NCI-H2107 (cell line): ENCODE results near the gene VCAN.

Experiments used
- DNase-seq: peaks from one replicate; lab custom pipeline; 2025; lab: John Stamatoyannopoulos, UW

The VCAN gene

GRCh38 chr5:83467371-83468035 is 4.0 kb upstream of the VCAN start:
- no peak for DNase-seq

DNA sequence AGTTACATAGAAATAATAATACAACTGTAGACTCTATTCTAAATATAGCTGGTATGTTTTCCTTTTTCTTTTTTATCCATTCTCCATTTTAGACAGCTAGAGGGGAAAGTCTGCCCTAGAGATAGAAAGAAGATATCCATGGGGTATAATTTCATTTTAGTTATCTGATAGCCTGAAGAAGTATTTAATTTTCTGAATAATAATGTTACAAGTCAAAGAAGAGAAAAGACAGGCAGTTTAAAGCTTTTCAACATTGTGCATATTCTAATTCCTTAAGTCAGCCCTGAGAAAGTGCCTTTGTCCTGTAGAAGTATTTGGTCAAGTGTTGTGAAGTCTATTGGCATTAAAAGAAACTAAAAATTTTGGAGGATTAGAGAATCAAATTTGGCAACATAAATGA is 2.5 kb upstream of the VCAN start:
- DNase-seq = no peak

DNA sequence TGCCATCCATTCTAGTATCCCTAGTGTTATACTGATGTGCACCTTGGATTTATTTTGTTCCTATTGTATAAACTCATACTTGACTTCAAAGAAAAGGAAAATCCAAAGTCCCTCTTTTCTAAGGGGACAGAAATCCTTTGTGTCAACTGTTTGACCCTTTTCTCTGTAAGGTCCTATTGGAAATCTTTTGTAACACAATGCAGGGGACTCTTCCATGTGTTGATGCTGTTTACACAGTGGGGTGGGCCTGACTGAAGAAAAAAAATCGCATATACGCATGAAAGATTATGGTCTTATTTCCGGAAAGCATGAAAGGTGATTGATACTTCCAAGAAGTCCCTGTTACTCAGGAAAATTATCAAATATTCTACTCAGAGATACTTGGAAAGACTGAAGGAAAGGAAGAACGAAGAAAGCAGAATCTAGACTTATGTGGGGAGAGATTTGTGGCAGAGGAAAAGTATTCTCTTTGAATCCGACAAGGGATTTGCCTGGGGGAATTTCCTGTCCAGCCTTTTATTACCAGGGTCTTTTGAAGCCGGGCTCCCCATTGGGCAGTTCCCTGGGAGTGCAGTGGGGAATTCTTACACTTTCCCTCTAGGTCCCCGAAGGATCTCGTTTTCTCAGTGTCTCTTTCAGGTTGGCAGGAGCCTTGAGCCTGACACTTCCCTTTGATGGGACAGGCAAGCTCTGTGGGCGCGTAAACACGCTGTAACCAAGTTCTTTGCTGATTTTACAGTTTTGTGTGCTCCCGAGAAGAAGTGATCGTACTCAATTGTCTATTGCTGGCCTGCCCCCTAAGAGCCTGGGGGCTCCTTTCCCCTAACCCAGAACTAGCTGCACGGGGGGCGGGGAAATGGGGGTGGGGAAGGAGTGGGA is 779 bp upstream of the VCAN start:
- DNase-seq = no peak

DNA sequence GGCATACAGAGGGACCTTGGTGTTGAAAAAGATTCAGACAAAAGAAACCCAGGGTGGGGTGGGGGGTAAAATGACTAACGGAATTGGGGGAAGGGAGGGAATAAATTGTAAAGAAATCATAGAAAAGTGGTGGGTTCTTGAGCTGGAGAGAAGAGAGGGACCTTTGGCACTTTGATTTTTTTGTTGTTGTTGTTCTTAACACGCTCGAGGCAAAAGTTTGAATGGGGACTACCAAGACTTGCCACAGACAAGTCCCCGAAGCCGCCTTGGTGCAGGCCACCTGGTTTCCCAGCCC is 616 bp downstream of the VCAN start:
- no peak for DNase-seq

- DNase-seq = no peak
Observed at GRCh38 chr5:83472508-83473345, 1.2 kb downstream of the VCAN start.

- DNase-seq = no peak
Observed at GRCh38 chr5:83473346-83474160, 2.0 kb downstream of the VCAN start.

- DNase-seq = no peak
Observed at GRCh38 chr5:83474161-83474796, 2.7 kb downstream of the VCAN start.

GRCh38 chr5:83474991-83475390 is 3.4 kb downstream of the VCAN start:
- DNase-seq = no peak

DNA sequence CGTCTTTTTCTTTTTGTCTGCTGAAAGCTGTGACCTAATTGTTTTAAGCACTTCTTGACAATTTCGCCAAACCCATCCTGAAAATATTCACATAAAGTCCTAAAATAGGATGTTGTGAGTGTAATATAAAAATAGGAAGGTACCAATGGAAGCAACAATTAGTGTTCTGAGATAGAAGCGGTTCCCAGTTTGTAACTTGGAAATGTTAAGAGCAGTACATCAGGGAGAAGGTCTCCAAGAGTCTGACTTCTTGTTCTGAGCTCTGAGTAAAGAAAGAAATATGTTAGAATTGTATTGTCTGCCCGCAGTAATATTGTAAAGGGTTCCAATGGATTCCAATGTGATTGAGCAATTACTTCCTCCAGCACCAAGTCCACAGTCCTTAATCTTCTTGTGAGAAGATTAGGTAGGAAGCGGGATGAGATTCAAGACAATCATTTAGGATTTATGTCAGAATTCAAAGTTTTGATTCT is 3.9 kb downstream of the VCAN start:
- no peak for DNase-seq

GRCh38 chr5:83475935-83476814 is 4.6 kb downstream of the VCAN start:
- DNase-seq = no peak

- no peak for DNase-seq
Observed at GRCh38 chr5:83482961-83483360, 11.4 kb downstream of the VCAN start.

DNA sequence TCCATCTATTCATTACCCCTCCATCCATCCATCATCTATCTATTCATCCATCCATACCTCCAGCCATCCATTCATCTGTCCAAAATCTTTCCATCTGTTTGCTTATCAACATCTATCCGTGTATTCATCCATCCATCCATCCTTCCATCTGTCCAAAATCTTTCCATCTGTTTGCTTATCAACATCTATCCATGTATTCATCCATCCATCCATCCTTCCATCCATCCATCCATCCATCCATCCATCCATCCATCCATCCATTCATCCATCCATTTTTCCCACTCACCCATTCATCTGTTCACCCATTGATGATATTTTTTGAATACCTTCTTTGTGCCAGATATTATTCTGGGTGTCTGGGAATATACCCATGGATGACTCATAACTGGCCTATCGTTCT is 12.8 kb downstream of the VCAN start:
- DNase-seq = no peak

DNA sequence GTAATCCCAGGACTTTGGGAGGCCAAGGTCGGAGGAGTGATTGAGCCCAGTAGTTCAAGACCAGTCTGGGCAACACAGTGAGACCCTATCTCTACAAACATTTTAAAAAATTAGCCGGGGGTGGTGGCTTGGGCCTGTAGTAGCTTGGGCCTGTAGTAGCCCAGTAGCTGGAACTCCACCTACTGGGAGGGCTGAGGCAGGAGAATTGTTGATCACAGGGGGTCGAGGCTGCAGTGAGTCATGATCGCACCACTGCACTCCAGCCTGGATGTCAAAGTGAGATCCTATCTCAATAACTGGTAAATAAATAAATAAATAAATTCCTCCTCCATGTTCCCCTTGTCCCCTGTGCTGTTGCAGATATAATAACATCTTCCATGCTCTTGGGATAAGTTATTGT is 14.3 kb downstream of the VCAN start:
- no peak for DNase-seq

- no peak for DNase-seq
Observed at GRCh38 chr5:83487155-83487554, 15.6 kb downstream of the VCAN start.

GRCh38 chr5:83488271-83488670 is 16.7 kb downstream of the VCAN start:
- DNase-seq = no peak

DNA sequence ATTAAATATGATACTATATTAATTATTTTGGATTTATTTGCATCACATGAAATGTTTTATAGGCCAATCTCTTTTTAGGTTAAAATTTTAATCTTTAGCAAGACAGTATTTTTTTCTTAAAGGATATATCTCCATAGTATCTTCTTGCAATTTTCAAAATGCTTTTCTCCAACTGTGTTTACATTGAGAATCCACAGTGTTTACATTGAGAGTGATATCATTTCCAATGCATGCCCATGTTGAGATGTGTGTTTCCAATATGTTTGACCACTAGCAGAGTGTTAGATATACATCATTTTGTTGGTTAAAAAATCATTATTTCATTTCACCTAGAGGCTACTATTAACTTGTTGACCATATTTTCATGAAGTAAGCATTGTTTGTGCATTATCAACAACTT is 17.3 kb downstream of the VCAN start:
- DNase-seq = no peak

GRCh38 chr5:83490203-83490602 is 18.7 kb downstream of the VCAN start:
- no peak for DNase-seq

DNA sequence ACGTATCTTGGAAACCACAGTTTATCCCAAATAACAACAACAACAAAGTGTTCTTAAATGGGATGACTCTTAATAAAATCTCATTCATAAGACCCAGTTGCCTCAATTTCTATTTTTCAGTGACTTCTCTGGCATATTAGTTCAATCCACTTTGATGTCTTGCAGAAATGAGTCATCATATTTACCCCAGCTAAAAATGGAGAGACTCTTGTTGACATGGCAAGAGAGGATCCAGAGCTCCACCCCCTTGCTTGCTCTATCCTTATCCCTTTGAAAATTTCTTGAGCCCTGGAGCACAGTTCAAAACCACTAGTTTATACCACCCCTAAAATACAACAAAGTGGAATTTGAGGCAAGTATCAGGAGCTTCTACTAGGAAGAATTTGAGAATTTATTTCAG is 20.8 kb downstream of the VCAN start:
- DNase-seq = no peak

DNA sequence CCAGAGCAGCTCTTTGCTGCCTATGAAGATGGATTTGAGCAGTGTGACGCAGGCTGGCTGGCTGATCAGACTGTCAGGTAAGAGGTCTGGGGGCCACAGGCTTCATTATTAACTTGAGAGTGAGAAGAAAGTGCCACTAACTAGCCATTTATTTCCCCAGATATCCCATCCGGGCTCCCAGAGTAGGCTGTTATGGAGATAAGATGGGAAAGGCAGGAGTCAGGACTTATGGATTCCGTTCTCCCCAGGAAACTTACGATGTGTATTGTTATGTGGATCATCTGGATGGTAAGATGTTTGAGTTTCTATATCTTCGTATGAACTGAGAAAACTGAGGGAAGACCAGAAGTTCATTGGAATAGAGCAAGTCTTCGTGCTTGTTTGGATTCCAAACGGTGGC is 22.1 kb downstream of the VCAN start:
- DNase-seq = no peak

GRCh38 chr5:83494087-83494620 is 22.6 kb downstream of the VCAN start:
- DNase-seq = no peak
